ENCODE measurements around the gene ZSWIM1. TPM values are rescaled to one million over a fixed set of nuclear protein-coding genes. Genes with fewer than 3 reads are reported as not detected.

The ZSWIM1 gene
- total and polyA plus RNA-seq, 2 of the 4 experiments (the other 2 are of a cell fraction): 4.2 to 10.0 TPM

GRCh38 chr20:45888681-45889080, 7.7 kb downstream of the ZSWIM1 start:
- no peaks in the 10 kb centered on the region for H3K27me3 ChIP-seq (ENCODE audit: control insufficient read depth, insufficient read depth, low read length)
- no peak overlapping the region for H2AK5ac ChIP-seq (ENCODE audit: low read depth, low read length)
- H3K36me3 ChIP-seq (ENCODE audit: control insufficient read depth, insufficient read depth, low read length): peaks cover 21% of the 10 kb centered on the region
- H2BK120ac ChIP-seq (ENCODE audit: low read depth, low read length): no peak overlapping the region
- no peak overlapping the region for H3K4ac ChIP-seq (ENCODE audit: low read depth, low read length)
- H3K18ac ChIP-seq (ENCODE audit: low read depth, low read length): no peak overlapping the region
- no peak overlapping the region for H3K27ac ChIP-seq (ENCODE audit: insufficient read depth, low read length)
- ChIA-PET CTCF (no interaction called here), POLR2A (ENCODE audit: unreplicated experiment) (no interaction called here)
- H2BK20ac ChIP-seq (ENCODE audit: low read depth, low read length): no peak overlapping the region
- peaks cover 5% of the 10 kb centered on the region; the same call in 1 of the 2 replicates for H3K4me1 ChIP-seq (ENCODE audit: control insufficient read depth, insufficient read depth, low read length)
- no peak overlapping the region for H4K5ac ChIP-seq (ENCODE audit: low read depth, low read length)
- intact Hi-C loops (cut with micrococcal nuclease): no loop called here
- H2BK15ac ChIP-seq (ENCODE audit: low read depth, low read length): no peak overlapping the region
- H3K56ac ChIP-seq (ENCODE audit: extremely low read depth, insufficient read depth, low read length): no peak overlapping the region
- H4K20me1 ChIP-seq (ENCODE audit: insufficient read depth, low read length): peaks cover 5% of the 10 kb centered on the region; the same call in 1 of the 2 replicates
- 100% methylated on average over 1 of the region's 3 CpGs; no CpG with 5 or more reads in 1 of the 2 experiments for WGBS, 2 experiments (ENCODE audit: extremely low coverage in 2 of 2, insufficient read length in 1 of 2)
- no peak overlapping the region for H3K23ac ChIP-seq (ENCODE audit: low read depth, low read length)
- H4K91ac ChIP-seq (ENCODE audit: insufficient read depth, low read depth, low read length): no peak overlapping the region
- H3K14ac ChIP-seq (replicated peaks; ENCODE audit: low read depth, low read length): no peak overlapping the region
- H3K4me3 ChIP-seq (ENCODE audit: insufficient read depth, low read depth, low read length): no peak overlapping the region
- H3K9me1 ChIP-seq (ENCODE audit: insufficient read depth, low read length): peaks cover 6% of the 10 kb centered on the region; the same call in 1 of the 2 replicates
- H3K79me1 ChIP-seq (ENCODE audit: low read depth in 1 of 2, low read length in 2 of 2): peaks cover 11 to 59% of the 10 kb centered on the region in 2 experiments
- no peak overlapping the region for H3K9ac ChIP-seq (ENCODE audit: low read depth, low read length)
- ATAC-seq (ENCODE audit: low read depth): no peak
- H4K8ac ChIP-seq (ENCODE audit: low read depth in 2 of 2, low read length in 2 of 2): no peak overlapping the region
- no peak overlapping the region for H2AFZ ChIP-seq (replicated peaks; ENCODE audit: low read length, poor library complexity)
- H3K9me3 ChIP-seq (ENCODE audit: control insufficient read depth, insufficient read depth, low read length): no peaks in the 10 kb centered on the region
- H2AK9ac ChIP-seq (replicated peaks; ENCODE audit: low read depth, low read length, poor library complexity): no peak overlapping the region
- dilution Hi-C loops (cut with HindIII; ENCODE audit: low sequenced_read_pairs, unreplicated experiment): no loop called here
- in situ Hi-C loops (cut with MboI; ENCODE audit: low sequenced_read_pairs): no loop called here
- H3K4me2 ChIP-seq (ENCODE audit: low read depth, low read length): no peak overlapping the region; the same call in 1 of the 2 replicates
- no TSS peak for BruUV-seq (replicated peaks)
- TF ChIP-seq BHLHE40 (IDR thresholded peaks at IDR 0.05; ENCODE audit: low read depth, low read length): no peak
- DNase-seq: no peak
- H2BK5ac ChIP-seq (ENCODE audit: low read depth, low read length, poor library complexity, severe bottlenecking): no peak overlapping the region
